Measurements from ENCODE around the gene NNT. TPM values are rescaled to one million over a fixed set of nuclear protein-coding genes. Genes with fewer than 3 reads are reported as not detected.

NNT gene
- total and polyA plus RNA-seq, 10 donors, result 9.7 to 70.9 (median 52.9) TPM

GRCh38 chr5:43563321-43563720 is 39.7 kb upstream of the NNT start:
- H3K9me3 ChIP-seq, result no peaks in the 10 kb centered on the region
- H3K27ac ChIP-seq, result no peak overlapping the region
- WGBS, 5 donors, result 64 to 85% (median 78%) methylated on average over 3 of the region's 3 CpGs

GRCh38 chr5:43564289-43564850 is 38.6 kb upstream of the NNT start:
- 51 to 67% (median 59%) methylated on average over 5 of the region's 5 CpGs for WGBS, 5 donors
- intact Hi-C loops (cut with DNase I; ENCODE audit: low total_unique reads), result no loop called here
- TF ChIP-seq POLR2A (IDR thresholded peaks at IDR 0.05), result no peak
- TF ChIP-seq POLR2AphosphoS5 (IDR thresholded peaks at IDR 0.05), result no peak
- TF ChIP-seq, protein P1, sequence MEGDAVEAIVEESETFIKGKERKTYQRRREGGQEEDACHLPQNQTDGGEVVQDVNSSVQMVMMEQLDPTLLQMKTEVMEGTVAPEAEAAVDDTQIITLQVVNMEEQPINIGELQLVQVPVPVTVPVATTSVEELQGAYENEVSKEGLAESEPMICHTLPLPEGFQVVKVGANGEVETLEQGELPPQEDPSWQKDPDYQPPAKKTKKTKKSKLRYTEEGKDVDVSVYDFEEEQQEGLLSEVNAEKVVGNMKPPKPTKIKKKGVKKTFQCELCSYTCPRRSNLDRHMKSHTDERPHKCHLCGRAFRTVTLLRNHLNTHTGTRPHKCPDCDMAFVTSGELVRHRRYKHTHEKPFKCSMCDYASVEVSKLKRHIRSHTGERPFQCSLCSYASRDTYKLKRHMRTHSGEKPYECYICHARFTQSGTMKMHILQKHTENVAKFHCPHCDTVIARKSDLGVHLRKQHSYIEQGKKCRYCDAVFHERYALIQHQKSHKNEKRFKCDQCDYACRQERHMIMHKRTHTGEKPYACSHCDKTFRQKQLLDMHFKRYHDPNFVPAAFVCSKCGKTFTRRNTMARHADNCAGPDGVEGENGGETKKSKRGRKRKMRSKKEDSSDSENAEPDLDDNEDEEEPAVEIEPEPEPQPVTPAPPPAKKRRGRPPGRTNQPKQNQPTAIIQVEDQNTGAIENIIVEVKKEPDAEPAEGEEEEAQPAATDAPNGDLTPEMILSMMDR (IDR thresholded peaks at IDR 0.05 in 8 of 11, conservative IDR thresholded peaks at IDR 0.05 in 3 of 11), result no peak
- H3K27me3 ChIP-seq (replicated peaks in 1 of 7), result no peaks in the 10 kb centered on the region
- DNase-seq, result no peak
- no peak overlapping the region for H3K4me3 ChIP-seq
- H3K4me1 ChIP-seq, result no peaks in the 10 kb centered on the region
- no peaks in the 10 kb centered on the region for H3K36me3 ChIP-seq
- no peaks in the 10 kb centered on the region for H3K9me3 ChIP-seq
- H3K27ac ChIP-seq, result no peak overlapping the region

More at GRCh38 chr5:43563321-43563720, 39.7 kb upstream of the NNT start:
- intact Hi-C loops (cut with DNase I; ENCODE audit: low total_unique reads), result no loop called here
- DNase-seq, result no peak
- no peaks in the 10 kb centered on the region for H3K36me3 ChIP-seq
- no peaks in the 10 kb centered on the region for H3K27me3 ChIP-seq (replicated peaks in 1 of 7)
- TF ChIP-seq POLR2AphosphoS5 (IDR thresholded peaks at IDR 0.05) (no peak), POLR2A (IDR thresholded peaks at IDR 0.05) (no peak)
- TF ChIP-seq, protein P1 (IDR thresholded peaks at IDR 0.05 in 8 of 11, conservative IDR thresholded peaks at IDR 0.05 in 3 of 11), result no peak
- no peak overlapping the region for H3K4me3 ChIP-seq
- H3K4me1 ChIP-seq, result no peaks in the 10 kb centered on the region

- WGBS, 5 donors, result 87 to 94% (median 91%) methylated on average over 5 of the region's 5 CpGs
- intact Hi-C loops (cut with DNase I; ENCODE audit: low total_unique reads), result no loop called here
Measured at GRCh38 chr5:43565043-43565442, 37.9 kb upstream of the NNT start.

GRCh38 chr5:43567967-43568366 is 35.0 kb upstream of the NNT start:
- H3K27ac ChIP-seq, result no peak overlapping the region
- no peak overlapping the region for H3K4me3 ChIP-seq
- H3K36me3 ChIP-seq, result no peaks in the 10 kb centered on the region
- no peak for DNase-seq
- TF ChIP-seq POLR2AphosphoS5 (IDR thresholded peaks at IDR 0.05), result no peak
- TF ChIP-seq, protein P1 (IDR thresholded peaks at IDR 0.05 in 8 of 11, conservative IDR thresholded peaks at IDR 0.05 in 3 of 11), result no peak
- 73 to 86% (median 77%) methylated on average over 3 of the region's 3 CpGs for WGBS, 5 donors
- no peaks in the 10 kb centered on the region for H3K27me3 ChIP-seq (replicated peaks in 1 of 7)
- no peaks in the 10 kb centered on the region for H3K4me1 ChIP-seq
- no peaks in the 10 kb centered on the region for H3K9me3 ChIP-seq
- intact Hi-C loops (cut with DNase I; ENCODE audit: low total_unique reads), result no loop called here

More at GRCh38 chr5:43565043-43565442, 37.9 kb upstream of the NNT start:
- Histone ChIP-seq H3K27me3 (replicated peaks in 1 of 7) (no peaks in the 10 kb centered on the region), H3K36me3 (no peaks in the 10 kb centered on the region), H3K9me3 (no peaks in the 10 kb centered on the region), H3K4me1 (no peaks in the 10 kb centered on the region), H3K4me3 (no peak overlapping the region), H3K27ac (no peak overlapping the region)
- DNase-seq, result no peak
- TF ChIP-seq, protein P1 (IDR thresholded peaks at IDR 0.05 in 8 of 11, conservative IDR thresholded peaks at IDR 0.05 in 3 of 11), result no peak
- TF ChIP-seq POLR2AphosphoS5 (IDR thresholded peaks at IDR 0.05), result no peak
- no peak for TF ChIP-seq POLR2A (IDR thresholded peaks at IDR 0.05)

All from spleen (tissue), 11 donors.